Stimulated activated naive CD4-positive, alpha-beta T cell treated with Interleukin-2 at 50 U/mL for 16 hours (primary cell): ENCODE measurements around the gene CSTPP1.
"Not testable (repeated sequence)": the region's sequence is repeated elsewhere in the genome, so short reads cannot be mapped to it uniquely, and the experiment has no call there.

Source experiments
- DNase-seq: peaks from one replicate; lab custom pipeline; 2025; lab: John Stamatoyannopoulos, UW

CSTPP1 gene

GRCh38 chr11:46953093-46953492, 16.5 kb downstream of the CSTPP1 start:
- DNase-seq = no peak

- no peak for DNase-seq
These were observed 22.2 kb downstream of the CSTPP1 start for GRCh38 chr11:46958777-46959176.

GRCh38 chr11:46961041-46961440, 24.5 kb downstream of the CSTPP1 start:
- no peak for DNase-seq

GRCh38 chr11:46961886-46962285, 25.3 kb downstream of the CSTPP1 start:
- DNase-seq = not testable (repeated sequence)

- no peak for DNase-seq
These were observed 27.3 kb downstream of the CSTPP1 start for GRCh38 chr11:46963844-46964243.

GRCh38 chr11:46966773-46967172, 30.2 kb downstream of the CSTPP1 start:
- DNase-seq = no peak

GRCh38 chr11:46967962-46968361, 31.4 kb downstream of the CSTPP1 start:
- no peak for DNase-seq

- DNase-seq = no peak
These were observed 32.8 kb downstream of the CSTPP1 start for GRCh38 chr11:46969379-46969778.

- DNase-seq = no peak
These were observed 34.5 kb downstream of the CSTPP1 start for GRCh38 chr11:46970913-46971625.

- no peak for DNase-seq
These were observed 35.8 kb downstream of the CSTPP1 start for GRCh38 chr11:46972343-46972742.

GRCh38 chr11:46972821-46973220, 36.3 kb downstream of the CSTPP1 start:
- DNase-seq = no peak

- DNase-seq = no peak
These were observed 39.8 kb downstream of the CSTPP1 start for GRCh38 chr11:46976182-46976854.

GRCh38 chr11:46977038-46977813, 40.7 kb downstream of the CSTPP1 start:
- no peak for DNase-seq

- DNase-seq = no peak
These were observed 41.5 kb downstream of the CSTPP1 start for GRCh38 chr11:46978005-46978491.

GRCh38 chr11:46979358-46979757, 42.8 kb downstream of the CSTPP1 start:
- DNase-seq = no peak

- DNase-seq = no peak
These were observed 44.9 kb downstream of the CSTPP1 start for GRCh38 chr11:46981436-46981835.

GRCh38 chr11:46982797-46983452, 46.4 kb downstream of the CSTPP1 start:
- DNase-seq = no peak

GRCh38 chr11:46983598-46983997, 47.0 kb downstream of the CSTPP1 start:
- DNase-seq = no peak

GRCh38 chr11:46984548-46984947, 48.0 kb downstream of the CSTPP1 start:
- DNase-seq = no peak

- no peak for DNase-seq
These were observed 48.4 kb downstream of the CSTPP1 start for GRCh38 chr11:46984987-46985386.

GRCh38 chr11:46987183-46987582, 50.6 kb downstream of the CSTPP1 start:
- DNase-seq = no peak

GRCh38 chr11:46989810-46990487, 53.4 kb downstream of the CSTPP1 start:
- DNase-seq = not testable (repeated sequence)
